SU-DHL-6 (cell line): ENCODE measurements around the gene PLXNB1.

Experiments used
- CTCF ChIP-seq: fragments of 200-600 bp; sonication (generic); IDR thresholded peaks from one replicate; pipeline ENCODE4 v1.5.1; 2017; ENCODE audit warnings: antibody characterized with exemption, mild to moderate bottlenecking, low read length, moderate library complexity; ENCODE audit not compliant: insufficient read depth, poor library complexity, severe bottlenecking
- EZH2phosphoT487 ChIP-seq: fragments of 200-600 bp; sonication (generic), shearing (Covaris generic); conservative IDR thresholded peaks from 2 replicates; pipeline ENCODE4 v1.6.1; 2018; ENCODE audit warnings: mild to moderate bottlenecking, antibody characterized with exemption, low read length, moderate library complexity, mixed read lengths

- TF ChIP-seq CTCF: no peak
- no peak for TF ChIP-seq EZH2phosphoT487
These were observed 36.7 kb upstream of the PLXNB1 start for GRCh38 chr3:48466386-48467109.
